Ascending aorta (tissue), 2 donors: ENCODE measurements around the gene TRAM2. TPM values are rescaled to one million over a fixed set of nuclear protein-coding genes. Genes with fewer than 3 reads are reported as not detected.
A peak's percentile ranks its signal among the peaks of the same experiment; 100 is the strongest.

Source experiments
- DNase-seq, 2 donors: peaks; one replicate each; pipeline ENCODE4 v3.0.0-alpha.2; 2019; ENCODE audit warnings: low spot score in 2 of 2
- H3K27ac ChIP-seq, 2 donors: fragments of 200-600 bp; sonication (generic); one replicate each; pipeline ENCODE4 v1.5.1; 2016 to 2017; ENCODE audit warnings: mild to moderate bottlenecking in 1 of 2
- H3K27me3 ChIP-seq: fragments of 200-600 bp; sonication (generic); one replicate; pipeline ENCODE4 v1.5.1; 2017
- H3K36me3 ChIP-seq, 2 donors: fragments of 200-600 bp; sonication (generic); one replicate each; pipeline ENCODE4 v1.5.1; 2016
- H3K4me1 ChIP-seq, 2 donors: fragments of 200-600 bp; sonication (generic); one replicate each; pipeline ENCODE4 v1.5.1; 2016 to 2017; ENCODE audit warnings: mild to moderate bottlenecking in 1 of 2
- H3K4me3 ChIP-seq, 2 donors: fragments of 200-600 bp; sonication (generic); one replicate each; pipeline ENCODE4 v1.5.1; 2016 to 2017; ENCODE audit warnings: mild to moderate bottlenecking in 1 of 2
- H3K9me3 ChIP-seq, 2 donors: fragments of 200-600 bp; sonication (generic); one replicate each; pipeline ENCODE4 v1.5.1; 2016
- intact Hi-C: fragments of 100-400 bp; cut with DNase I; formaldehyde crosslinking; loops from one replicate; pipeline ENCODE4 v1.15.1; 2023
- total RNA-seq: library from RNA; depleted of rRNA; stranded (reverse); fragments of >200 nt; gene quantifications from one replicate; pipeline ENCODE4 v1.1.0, GENCODE V29; 2016
- TF ChIP-seq, protein P1 (sequence below), 3 experiments: fragments of 200-600 bp in 2 of 3; fragments of 450-650 bp in 1 of 3; sonication (generic) in 2 of 3; IDR thresholded peaks; one replicate each; pipeline ENCODE4 v1.5.1; 2016 to 2019; ENCODE audit warnings: antibody characterized with exemption in 3 of 3, mild to moderate bottlenecking in 1 of 3, moderate library complexity in 1 of 3

The TRAM2 gene
- total RNA-seq, 1 donor from 2014 or later: 32.6 TPM

DNA sequence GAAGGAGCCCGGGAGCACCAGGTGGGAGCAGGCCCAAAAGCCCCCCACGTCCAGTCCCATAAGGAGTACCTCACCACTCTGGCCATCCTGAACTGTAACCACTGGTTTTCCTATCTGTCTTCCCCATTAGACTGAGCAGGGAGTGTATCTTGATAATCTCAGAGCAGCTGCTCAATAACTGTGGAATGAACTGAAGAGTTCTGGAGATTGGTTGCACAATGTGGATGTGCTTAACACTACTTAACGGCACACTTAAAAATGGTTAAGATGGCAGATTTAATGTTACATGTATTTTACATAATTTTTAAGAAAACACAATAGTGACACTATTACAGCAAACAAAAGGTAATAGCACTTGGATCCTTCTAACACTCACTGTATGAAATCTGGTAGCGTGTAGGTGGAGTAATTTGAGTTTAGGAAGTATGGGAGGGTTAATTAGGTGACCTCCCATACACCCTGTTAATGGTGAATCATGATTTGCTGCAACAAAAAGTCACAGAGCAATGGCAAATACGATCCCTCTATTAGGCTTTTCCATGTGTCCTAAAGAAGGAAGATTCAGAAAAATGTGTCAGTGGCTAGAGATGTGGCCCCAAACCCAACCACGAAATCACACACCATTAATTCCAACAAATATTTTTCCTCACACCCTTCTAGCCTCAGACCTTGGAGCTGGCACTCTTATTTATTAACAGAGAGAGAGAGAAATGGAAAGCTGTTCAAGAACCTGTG is 18.4 kb downstream of the TRAM2 start:
- Histone ChIP-seq H3K27me3 (no peaks in the 10 kb centered on the region), H3K9me3 (no peaks in the 10 kb centered on the region), H3K4me3 (peak overlapping the region in 1 of 2 donors; percentile 34), H3K36me3 (no peaks in the 10 kb centered on the region), H3K27ac (peak overlapping the region; percentile 17 to 66), H3K4me1 (peaks cover 8 to 40% of the 10 kb centered on the region in 2 donors)
- intact Hi-C loops: no loop called here
- no peak for DNase-seq
- TF ChIP-seq, protein P1, sequence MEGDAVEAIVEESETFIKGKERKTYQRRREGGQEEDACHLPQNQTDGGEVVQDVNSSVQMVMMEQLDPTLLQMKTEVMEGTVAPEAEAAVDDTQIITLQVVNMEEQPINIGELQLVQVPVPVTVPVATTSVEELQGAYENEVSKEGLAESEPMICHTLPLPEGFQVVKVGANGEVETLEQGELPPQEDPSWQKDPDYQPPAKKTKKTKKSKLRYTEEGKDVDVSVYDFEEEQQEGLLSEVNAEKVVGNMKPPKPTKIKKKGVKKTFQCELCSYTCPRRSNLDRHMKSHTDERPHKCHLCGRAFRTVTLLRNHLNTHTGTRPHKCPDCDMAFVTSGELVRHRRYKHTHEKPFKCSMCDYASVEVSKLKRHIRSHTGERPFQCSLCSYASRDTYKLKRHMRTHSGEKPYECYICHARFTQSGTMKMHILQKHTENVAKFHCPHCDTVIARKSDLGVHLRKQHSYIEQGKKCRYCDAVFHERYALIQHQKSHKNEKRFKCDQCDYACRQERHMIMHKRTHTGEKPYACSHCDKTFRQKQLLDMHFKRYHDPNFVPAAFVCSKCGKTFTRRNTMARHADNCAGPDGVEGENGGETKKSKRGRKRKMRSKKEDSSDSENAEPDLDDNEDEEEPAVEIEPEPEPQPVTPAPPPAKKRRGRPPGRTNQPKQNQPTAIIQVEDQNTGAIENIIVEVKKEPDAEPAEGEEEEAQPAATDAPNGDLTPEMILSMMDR (IDR thresholded peaks at IDR 0.05): no peak

DNA sequence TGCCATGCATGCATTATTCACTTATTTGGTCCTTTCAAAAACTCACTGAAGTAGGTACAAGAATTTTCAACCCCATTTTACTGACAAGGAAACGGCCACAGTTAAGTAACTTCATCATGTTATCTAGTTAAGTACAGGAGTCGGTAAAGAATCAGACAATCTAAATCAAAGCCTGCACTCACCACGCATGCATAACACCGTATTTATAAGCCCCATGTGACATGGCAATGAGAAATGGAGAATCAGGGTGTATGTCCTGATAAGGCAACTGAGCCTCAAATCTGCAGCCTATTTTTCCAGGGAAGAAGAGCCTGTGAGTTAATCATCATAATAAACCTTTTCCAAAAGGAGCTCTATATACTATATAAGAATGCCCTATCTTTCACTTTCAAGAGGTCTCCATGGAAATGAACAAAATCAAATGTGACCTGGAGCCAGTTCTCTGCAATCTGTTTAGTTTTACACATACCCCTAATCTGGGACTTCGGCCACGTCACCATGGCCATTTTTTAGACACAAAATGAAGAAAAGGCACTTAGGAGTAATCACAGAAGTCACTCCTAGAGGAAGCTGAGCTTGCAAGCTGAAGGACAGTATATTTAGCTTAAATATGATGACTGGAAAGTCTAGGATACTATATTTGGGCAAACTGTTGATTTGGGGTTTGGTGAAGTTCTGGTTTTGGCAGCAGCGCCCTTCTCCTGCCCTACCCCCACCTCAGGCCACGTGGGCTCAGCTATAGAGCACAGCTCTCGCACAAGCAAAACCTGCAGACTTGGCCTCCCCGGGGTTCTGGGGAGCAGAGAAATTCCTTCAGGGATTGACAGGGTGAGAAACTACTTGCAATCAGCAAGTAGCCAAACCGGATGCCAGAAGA is 19.2 kb downstream of the TRAM2 start:
- Histone ChIP-seq H3K27me3 (no peaks in the 10 kb centered on the region), H3K4me1 (peaks cover 8 to 46% of the 10 kb centered on the region in 2 donors), H3K4me3 (peak overlapping the region in 1 of 2 donors; percentile 34), H3K36me3 (no peaks in the 10 kb centered on the region), H3K9me3 (no peaks in the 10 kb centered on the region), H3K27ac (peak overlapping the region; percentile 17 to 66)
- intact Hi-C loops: no loop called here
- no peak for DNase-seq
- TF ChIP-seq, protein P1 (IDR thresholded peaks at IDR 0.05): no peak

DNA sequence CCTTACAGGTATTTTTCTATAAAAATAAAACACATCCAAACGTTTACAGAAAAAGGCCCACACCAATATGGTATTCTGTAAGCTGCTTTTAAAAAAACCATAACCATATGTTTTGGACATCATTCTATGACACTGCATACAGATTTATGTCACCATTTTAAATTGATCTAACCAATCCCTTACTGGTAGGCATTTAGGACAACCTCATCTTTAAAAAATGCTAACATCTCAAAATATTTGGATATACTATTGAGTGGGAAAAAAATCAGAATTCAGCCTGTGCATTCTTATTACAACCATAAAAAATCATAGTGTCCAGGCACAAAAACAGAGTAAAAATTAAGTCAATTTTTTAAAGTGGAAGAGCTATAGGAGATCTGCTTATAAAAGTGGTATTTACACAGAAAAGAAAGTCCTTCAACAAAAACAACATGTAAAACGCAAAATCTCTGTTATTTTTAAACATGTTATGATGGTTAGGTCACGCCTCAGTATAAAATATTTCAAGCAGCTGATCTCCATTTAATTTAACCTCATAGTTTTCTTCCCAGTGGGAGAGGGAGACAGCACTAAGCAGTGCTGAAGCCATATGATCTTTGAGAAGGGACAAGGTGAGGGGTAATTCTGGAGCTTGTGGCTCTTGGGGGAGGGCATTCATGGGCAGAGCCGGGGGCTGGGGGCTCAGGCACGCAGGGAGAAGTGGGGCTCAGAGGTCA is 21.2 kb downstream of the TRAM2 start:
- H3K36me3 ChIP-seq: no peaks in the 10 kb centered on the region
- H3K4me3 ChIP-seq: peak overlapping the region in 1 of 2 donors; percentile 24
- H3K9me3 ChIP-seq: no peaks in the 10 kb centered on the region
- no peak for DNase-seq
- intact Hi-C loops: no loop called here
- H3K27ac ChIP-seq: peak overlapping the region; percentile 55 to 62
- no peaks in the 10 kb centered on the region for H3K27me3 ChIP-seq
- H3K4me1 ChIP-seq: peaks cover 19 to 62% of the 10 kb centered on the region in 2 donors
- TF ChIP-seq, protein P1 (IDR thresholded peaks at IDR 0.05): no peak

DNA sequence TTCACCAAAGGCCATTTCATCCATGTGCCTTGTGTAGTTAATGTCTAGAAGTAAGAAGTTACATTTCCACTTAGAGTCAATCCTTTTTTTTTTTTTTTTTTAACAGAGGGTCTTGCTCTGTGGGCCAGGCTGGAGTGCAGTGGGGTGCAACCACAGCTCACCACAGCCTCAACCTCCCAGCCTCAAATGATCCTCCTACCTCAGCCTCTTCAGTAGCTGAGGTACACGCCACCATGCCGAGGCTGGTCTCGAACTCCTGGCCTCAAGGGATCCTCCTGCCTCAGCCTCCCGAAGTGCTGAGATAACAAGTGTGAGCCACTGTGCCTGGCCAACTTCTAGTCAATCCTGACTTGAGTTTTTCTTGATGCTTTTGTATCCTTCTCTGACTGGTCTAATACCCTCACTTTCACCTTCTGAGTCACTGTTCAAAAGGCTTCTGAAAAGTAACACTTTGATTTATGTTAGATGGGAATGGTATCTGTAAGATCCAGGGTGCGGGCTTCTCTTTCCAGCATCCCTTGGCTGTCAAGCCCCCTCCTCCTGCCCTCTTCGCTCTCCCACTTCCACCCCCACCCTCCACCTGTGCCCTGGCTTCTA is 22.1 kb downstream of the TRAM2 start:
- intact Hi-C loops: no loop called here
- Histone ChIP-seq H3K27me3 (no peaks in the 10 kb centered on the region), H3K27ac (peak overlapping the region; percentile 15 to 55), H3K36me3 (no peaks in the 10 kb centered on the region), H3K4me1 (peaks cover 19 to 66% of the 10 kb centered on the region in 2 donors), H3K4me3 (no peak overlapping the region), H3K9me3 (no peaks in the 10 kb centered on the region)
- TF ChIP-seq, protein P1 (IDR thresholded peaks at IDR 0.05): no peak
- DNase-seq: no peak

DNA sequence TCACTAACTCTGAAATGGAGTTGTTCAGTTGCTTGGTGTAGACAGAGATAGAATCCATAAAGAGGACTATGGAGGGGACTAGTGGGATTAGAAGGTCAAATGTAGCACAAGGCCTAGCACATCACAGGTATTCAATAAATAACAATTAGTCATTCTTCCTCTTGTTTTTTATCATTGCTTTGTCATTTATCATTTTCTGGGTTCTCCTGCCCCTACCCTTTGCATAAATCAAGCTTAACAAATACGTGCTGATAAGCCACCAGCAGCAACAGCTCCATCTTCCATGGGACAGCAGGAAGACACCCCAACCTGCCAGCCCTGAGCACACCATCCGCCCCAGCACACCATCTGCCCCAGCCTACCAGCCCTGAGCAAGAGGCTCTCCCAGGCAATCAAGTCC is 23.1 kb downstream of the TRAM2 start:
- no peaks in the 10 kb centered on the region for H3K9me3 ChIP-seq
- no peaks in the 10 kb centered on the region for H3K27me3 ChIP-seq
- H3K36me3 ChIP-seq: no peaks in the 10 kb centered on the region
- no peak overlapping the region for H3K4me3 ChIP-seq
- H3K27ac ChIP-seq: peak overlapping the region; percentile 74 to 81
- peaks cover 19 to 68% of the 10 kb centered on the region in 2 donors for H3K4me1 ChIP-seq
- DNase-seq: no peak
- intact Hi-C loops: no loop called here
- TF ChIP-seq, protein P1 (IDR thresholded peaks at IDR 0.05): no peak
